ENCODE results near the gene DPYD. TPM values are rescaled to one million over a fixed set of nuclear protein-coding genes. Genes with fewer than 3 reads are reported as not detected.
A peak's percentile ranks its signal among the peaks of the same experiment; 100 is the strongest.

The DPYD gene
- total and polyA plus RNA-seq, 10 of the 15 experiments (the other 5 are each of a cell fraction or from before 2014, with no cell fraction given) = 5.7 to 23.8 (median 10.2) TPM

- no peak for TF ChIP-seq CHD4 (IDR thresholded peaks at IDR 0.05)
- TF ChIP-seq EZH2 (IDR thresholded peaks at IDR 0.05; ENCODE audit: borderline replicate concordance, control insufficient read depth, low read depth, low read length) = no peak
- no peak for TF ChIP-seq SPI1 (IDR thresholded peaks at IDR 0.05; ENCODE audit: borderline replicate concordance, insufficient read depth, low read depth, low read length)
- TF ChIP-seq MEF2A (IDR thresholded peaks at IDR 0.05; ENCODE audit: insufficient read depth, low read depth, low read length) = peak; percentile 83
- no peak for TF ChIP-seq CHD2 (IDR thresholded peaks at IDR 0.05; ENCODE audit: borderline replicate concordance, low read depth, low read length)
- peak; percentile 45; the same call in 1 of the 2 replicates for TF ChIP-seq FOXM1 (IDR thresholded peaks at IDR 0.05; ENCODE audit: low read depth, low read length)
- no peak for TF ChIP-seq CREB1 (IDR thresholded peaks at IDR 0.05; ENCODE audit: low read depth)
- peak; percentile 70 for TF ChIP-seq IKZF1 (conservative IDR thresholded peaks at IDR 0.05)
- TF ChIP-seq ATF7 (IDR thresholded peaks at IDR 0.05; ENCODE audit: low read depth) = peak; percentile 36; the same call in 1 of the 2 replicates
- peak in 1 of 2 experiments; percentile 18; a peak in 1 of 4 replicates for TF ChIP-seq BHLHE40 (IDR thresholded peaks at IDR 0.05; ENCODE audit: borderline replicate concordance in 1 of 2, low read depth in 2 of 2, low read length in 1 of 2)
- no peak for TF ChIP-seq RFX5 (IDR thresholded peaks at IDR 0.05; ENCODE audit: low read depth, low read length)
- no peak for TF ChIP-seq ZNF207 (IDR thresholded peaks at IDR 0.05; ENCODE audit: borderline replicate concordance)
- no peak for TF ChIP-seq STAT1 (conservative IDR thresholded peaks at IDR 0.05)
- no peak for TF ChIP-seq EED (IDR thresholded peaks at IDR 0.05; ENCODE audit: low read depth)
- no peak for TF ChIP-seq IRF4 (IDR thresholded peaks at IDR 0.05; ENCODE audit: low read depth, low read length)
- TF ChIP-seq E2F4 (IDR thresholded peaks at IDR 0.05; ENCODE audit: low read depth, low read length) = no peak
- TF ChIP-seq PBX3 (IDR thresholded peaks at IDR 0.05; ENCODE audit: insufficient replicate concordance, low read depth, low read length) = no peak
- no peak for TF ChIP-seq IRF3 (IDR thresholded peaks at IDR 0.05)
- TF ChIP-seq ESRRA (IDR thresholded peaks at IDR 0.05; ENCODE audit: low read length) = no peak
- TF ChIP-seq PAX5 (IDR thresholded peaks at IDR 0.05; ENCODE audit: borderline replicate concordance, low read depth, low read length) = no peak
- peak; percentile 81; the same call in 1 of the 2 replicates for TF ChIP-seq NFIC (IDR thresholded peaks at IDR 0.05; ENCODE audit: low read depth, low read length)
- TF ChIP-seq SUZ12 (IDR thresholded peaks at IDR 0.05; ENCODE audit: unreplicated experiment) = no peak
- peak; percentile 92 for TF ChIP-seq MTA2 (IDR thresholded peaks at IDR 0.05; ENCODE audit: low read depth)
- no peak for TF ChIP-seq CREM (IDR thresholded peaks at IDR 0.05; ENCODE audit: low read depth)
- no peak for TF ChIP-seq KLF5 (IDR thresholded peaks at IDR 0.05; ENCODE audit: partially characterized antibody)
- no peak for TF ChIP-seq PML (IDR thresholded peaks at IDR 0.05; ENCODE audit: low read length)
- no peak for TF ChIP-seq TCF12 (IDR thresholded peaks at IDR 0.05; ENCODE audit: low read depth, low read length)
- TF ChIP-seq KAT2A (conservative IDR thresholded peaks at IDR 0.05; ENCODE audit: control insufficient read depth, low read depth, low read length) = no peak
- TF ChIP-seq IRF5 (IDR thresholded peaks at IDR 0.05; ENCODE audit: borderline replicate concordance) = no peak
- no peak for TF ChIP-seq ZBED1 (IDR thresholded peaks at IDR 0.05; ENCODE audit: borderline replicate concordance)
These were observed 129.6 kb downstream of the DPYD start (continued) for GRCh38 chr1:97791251-97791650.

All from GM12878 (cell line).